Stimulated activated CD8-positive, alpha-beta memory T cell treated with anti-CD3 and anti-CD28 coated beads, Interleukin-4, amount 100 ng/mL, for 48 hours (primary cell): ENCODE measurements around the gene GRIA4.

Experiments used
- DNase-seq: peaks from one replicate; pipeline ENCODE4 v3.0.0-alpha.2; 2020

The GRIA4 gene

DNA sequence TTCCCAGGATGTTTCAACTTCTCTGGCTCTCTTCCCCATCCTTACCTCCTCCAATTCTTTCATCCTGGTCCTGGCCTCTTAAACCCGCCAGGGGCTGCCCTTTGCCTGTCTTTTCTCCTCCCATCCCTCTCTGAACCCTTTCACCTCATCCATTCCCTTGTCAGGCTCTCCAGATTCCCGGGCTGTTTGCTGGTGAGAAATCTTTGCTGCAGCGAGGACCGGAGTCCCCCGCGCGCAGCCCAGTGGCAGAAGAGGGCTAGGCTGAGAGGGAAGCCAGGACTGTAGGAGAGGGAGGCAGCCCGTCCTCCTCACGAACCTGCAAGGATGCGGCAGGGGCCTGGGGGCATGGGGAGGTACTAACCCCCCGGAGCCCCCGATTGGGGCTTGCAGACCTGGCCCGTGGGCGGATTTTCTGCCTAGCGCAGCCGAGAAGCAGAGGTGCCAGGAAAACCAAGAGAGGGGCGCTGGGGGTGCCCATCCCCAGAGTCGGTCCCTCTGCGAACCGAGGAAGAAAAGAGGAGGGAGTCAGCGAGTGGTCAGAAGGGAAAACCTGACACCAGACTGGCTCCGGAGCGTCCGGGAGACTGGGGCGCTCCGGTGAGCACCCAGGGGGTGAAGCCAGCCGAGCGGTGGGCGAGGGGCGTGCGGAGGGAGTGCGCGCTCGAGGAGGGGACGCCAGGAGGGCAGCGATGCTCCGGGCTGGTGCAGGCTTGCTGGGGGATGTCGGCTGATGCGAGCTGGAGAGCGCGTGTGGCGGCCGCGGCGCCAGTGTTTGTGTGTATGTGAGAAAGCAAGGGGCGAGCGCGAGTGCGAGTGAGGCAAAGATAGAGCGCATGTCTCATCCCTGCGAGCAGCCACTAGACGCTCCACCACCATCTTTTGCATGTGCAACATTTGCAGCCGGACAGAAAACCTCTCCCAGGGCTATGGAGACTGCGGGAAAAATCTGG, at the start of gene GRIA4:
Gene GRIA4 (plus strand): TSS at position 242 of the 950 bp plus-strand sequence. CDS start 925 bp downstream, outside the sequence.
- DNase-seq, result peak; percentile 26

DNA sequence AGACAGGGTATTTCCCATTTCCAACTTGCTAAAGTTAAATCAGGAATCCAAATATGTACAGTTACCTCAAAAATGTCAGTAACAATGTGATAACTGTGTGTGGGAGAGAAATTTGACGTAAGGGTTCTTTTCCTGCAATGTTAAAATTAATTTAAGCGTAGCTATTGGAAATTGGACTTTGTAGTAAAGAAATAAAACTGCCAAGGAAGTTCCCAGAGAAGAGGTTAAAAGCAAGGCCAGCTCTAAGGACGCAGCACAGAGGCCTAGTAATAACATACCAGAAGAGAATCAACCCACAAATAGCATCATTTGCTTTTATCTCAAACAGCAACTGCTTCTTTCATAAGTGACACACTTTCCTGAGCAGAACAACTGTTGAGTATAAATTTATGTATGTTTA, 36.8 kb upstream of the GRIA4 start:
- DNase-seq, result no peak

DNA sequence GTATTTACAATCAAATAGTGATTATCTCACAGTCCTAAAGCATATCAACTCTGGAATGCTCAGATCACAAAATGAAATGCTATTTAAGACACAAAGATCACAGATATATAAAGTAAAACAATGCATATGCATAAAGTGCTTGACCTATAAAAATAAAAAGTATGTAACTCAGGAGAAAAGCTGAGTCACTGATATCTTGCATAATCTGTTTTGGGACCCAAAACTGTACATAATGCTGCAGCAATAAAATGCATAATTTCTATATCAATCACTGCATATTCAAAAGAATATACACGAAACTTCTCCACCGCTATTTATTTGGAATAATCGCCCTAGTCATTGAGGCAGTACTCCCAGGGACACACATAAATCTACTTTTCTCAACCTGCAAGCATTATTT, 34.9 kb upstream of the GRIA4 start:
- no peak for DNase-seq

DNA sequence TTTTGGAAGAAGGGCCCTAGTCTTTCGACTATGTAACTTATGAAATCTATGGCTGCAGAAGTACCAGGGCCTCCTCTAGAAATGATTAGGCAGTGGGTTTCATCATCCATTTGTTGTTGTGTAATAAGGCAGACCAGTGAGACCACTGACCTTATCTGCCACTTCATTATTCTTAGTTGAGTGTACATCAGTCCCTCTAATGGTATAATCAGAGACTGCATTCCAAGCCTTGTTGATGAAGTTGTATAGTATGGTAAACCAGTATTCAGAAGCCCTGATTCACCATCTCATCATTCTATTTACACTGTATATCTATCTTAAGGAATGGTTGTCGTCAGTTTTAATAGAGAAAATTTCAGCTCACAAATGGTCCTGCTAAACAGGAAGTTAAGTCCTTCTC, 32.2 kb upstream of the GRIA4 start:
- no peak for DNase-seq

DNA sequence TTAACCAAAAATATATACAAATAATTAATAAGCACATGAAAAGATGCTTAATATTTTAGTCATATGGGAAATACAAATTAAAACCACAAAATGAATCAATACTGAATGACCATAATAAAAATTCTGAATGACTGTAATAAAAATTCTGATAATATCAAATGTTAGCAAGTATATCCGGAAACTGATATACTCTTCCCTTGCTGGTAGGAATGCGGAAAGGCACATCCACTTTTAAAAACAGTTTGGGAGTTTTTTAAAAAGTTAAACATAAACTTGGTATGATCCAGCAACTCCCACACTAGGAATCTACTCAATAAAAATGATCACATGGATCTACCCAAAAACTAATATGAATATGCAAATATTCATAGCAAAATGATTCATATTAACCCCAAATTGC, 30.8 kb upstream of the GRIA4 start:
- no peak for DNase-seq

DNA sequence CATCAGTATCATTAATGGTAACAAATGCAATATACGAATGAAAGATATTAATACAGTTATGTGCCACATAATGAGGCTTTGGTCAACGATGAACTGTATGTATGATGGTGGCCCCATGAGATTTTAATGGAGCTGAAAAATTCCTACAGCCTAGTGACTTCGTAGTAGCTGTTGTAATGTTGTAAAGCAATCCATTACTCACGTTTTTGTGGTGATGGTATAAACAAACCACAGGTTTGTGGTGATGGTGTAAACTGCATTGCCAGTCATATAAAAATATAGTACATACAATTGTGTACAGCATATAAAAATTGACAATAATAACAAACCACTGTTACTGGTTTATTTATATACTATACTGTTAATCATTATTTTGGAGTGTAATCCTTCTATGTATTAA, 27.4 kb upstream of the GRIA4 start:
- DNase-seq, result no peak

DNA sequence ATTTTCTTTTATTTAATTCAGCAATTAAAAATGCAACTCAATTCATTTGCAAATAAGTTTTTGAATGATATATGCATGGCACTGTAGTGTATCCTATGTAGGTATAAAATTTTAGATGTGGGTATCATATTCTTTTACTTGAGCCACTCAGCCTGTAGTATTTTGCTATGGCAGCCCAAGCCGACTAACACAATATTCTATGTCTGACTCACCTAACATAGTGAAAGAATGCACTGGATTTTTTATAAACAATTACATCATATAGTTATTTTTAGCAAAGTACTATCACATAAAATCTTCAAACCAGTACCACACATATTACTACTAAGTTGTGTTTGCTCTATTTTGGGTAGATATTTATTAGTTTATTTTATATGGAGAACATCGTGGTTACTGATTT, 21.9 kb upstream of the GRIA4 start:
- DNase-seq, result no peak

DNA sequence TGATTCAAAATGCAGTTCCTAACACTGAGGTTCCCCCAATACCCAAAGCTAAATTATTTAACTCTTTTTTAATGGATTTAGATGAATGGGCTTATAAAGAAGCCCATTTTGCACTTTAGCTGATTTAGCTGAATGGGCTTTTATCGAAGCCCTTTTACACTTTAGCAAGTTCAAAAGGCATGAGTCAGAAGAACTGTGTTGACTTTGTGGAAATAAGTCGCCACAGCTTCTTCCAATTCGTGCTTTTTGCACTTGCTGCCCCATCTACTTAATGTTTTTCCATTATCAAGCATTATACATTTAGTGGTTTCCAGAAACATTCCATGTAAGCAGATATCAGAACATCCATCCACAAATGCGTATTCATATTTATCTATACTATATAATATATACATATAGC, 20.5 kb upstream of the GRIA4 start:
- no peak for DNase-seq

DNA sequence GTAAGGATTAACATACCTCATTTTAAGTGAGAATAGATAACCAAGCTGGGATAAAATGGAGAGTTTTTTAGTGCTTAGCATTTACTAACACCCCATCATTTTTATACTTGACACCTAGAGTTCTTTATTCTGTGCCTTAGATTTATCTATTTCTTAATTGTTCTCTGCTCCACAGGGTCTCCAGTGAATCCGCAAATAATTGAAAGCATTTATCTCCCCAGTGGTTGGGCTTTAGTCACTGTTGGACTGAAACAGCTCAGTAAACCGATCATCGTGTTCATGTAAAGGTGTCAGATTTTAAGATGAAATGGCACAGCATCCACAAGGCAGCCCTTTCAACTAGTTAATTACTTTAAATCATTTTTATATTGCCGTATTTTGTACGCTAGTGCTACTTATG, 17.8 kb upstream of the GRIA4 start:
- DNase-seq, result no peak

DNA sequence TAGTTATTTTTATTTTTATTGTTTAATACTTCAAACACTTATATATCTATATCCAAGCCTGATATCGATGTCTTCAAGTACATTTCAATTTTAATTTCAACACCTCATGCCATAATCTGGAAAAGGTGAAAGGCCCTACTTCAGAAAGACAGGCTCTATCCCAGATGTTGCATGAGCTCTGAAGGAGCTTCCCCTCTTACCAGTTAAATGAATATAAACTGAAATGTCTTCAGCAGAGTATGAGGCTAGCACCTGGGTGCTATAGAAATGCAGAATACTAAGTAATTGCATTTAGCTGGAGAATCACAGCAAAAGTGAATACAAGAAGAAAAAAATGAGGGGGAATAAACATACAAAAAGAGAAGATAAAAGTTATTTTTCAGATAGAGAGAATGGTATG, 11.5 kb upstream of the GRIA4 start:
- DNase-seq, result no peak

DNA sequence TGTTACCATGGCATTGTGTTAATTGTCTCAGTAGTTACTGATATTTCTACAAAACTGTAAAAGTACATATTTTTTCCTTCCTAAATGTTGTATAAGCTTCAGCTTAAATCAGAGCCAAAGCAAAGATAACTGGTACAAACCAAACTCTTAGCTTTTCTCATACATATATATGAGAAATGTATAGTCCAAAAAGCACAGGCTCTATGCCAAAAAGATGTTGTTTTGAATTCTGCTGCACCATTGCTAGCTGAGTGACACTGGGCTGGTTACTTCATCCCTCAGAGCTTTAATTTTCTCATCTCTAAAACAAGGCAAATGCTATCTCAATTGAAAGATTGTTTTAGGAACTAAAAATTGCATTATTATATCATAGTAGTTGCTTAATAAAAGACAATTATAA, 6.7 kb upstream of the GRIA4 start:
- no peak for DNase-seq

DNA sequence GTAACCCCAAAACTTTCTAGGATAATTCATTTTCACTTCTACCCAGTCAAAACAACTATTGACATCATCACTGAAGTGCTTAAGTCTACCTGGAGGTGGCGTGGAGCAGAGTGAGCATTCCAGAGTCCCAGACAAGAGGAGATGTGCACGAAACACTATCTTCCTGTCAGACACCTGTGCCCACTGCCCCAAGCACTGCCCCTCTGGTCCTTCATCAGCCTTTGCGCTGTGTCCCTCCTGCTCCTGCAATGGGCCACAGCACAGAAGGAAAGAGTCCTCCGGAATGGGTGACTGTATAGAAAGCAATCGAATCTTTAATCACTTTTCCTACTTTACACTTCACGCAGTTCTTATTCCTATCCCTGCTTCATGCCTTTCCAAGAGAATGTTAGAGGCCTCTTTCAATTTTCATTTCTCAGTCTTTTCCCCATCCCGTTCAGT, 512 bp upstream of the GRIA4 start:
- DNase-seq, result no peak

DNA sequence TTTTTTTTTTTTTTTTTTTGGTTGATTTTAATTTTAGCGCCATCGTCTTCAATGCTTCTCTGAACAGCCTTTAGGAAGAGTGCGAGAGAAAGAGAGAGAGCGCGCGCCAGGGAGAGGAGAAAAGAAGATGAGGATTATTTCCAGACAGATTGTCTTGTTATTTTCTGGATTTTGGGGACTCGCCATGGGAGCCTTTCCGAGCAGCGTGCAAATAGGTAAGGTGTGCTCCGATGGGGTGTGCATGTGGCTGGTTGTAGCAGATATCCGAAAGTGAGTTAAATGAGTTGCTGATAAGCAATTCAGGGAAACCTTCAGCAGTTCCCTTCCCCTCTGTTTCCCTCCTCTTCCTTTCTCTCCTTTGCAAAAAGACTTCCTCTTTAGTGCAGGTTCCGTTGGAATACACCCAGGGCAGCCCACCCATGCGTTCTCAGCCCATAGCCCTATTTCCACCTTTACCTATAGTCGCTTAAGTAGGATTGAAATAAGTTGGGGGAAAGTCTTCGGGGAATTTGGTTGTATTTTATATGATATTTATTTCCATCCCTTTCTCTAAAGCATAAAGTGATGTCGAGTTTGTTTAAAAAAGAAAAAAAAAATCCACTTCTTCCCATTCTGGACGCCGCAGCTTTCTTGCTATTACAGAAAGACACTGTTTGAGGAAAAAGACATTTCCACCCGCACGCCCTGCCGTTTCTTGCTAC, 1.1 kb downstream of the GRIA4 start:
- DNase-seq, result no peak

DNA sequence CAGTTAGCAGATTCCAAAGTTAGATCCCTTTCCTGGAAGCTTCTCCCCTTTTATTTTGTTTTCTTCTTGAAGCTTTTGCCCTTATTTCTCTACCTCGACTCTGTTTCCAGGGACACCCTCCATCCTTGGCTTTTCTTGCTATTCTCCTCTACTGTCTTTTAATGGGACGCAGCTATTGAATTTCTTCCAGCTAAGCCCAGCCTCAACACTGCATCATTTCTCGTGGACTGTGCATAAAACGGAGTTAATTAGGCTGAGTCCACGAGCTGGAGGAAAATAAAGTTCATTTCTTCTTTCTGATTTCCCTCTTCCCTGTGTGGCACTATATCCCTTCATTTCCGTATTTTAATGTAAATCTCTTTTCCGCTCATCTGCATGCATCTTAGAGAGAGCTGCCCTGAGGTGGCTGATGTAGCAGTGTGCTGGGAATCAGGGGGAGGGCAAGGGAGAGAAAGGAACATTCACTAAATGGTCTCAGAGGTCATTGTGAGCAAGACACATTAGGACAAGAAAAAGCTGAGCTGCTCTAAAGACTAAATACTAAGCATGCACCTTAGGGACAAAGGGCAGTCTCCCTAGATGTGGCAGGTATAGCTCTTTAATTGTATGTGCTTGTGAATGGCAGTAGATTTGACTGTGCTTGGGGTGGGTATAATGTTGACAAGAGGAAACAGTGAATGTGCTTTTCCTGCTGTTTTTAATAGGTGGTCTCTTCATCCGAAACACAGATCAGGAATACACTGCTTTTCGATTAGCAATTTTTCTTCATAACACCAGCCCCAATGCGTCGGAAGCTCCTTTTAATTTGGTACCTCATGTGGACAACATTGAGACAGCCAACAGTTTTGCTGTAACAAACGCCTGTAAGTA, 1.9 kb downstream of the GRIA4 start:
- DNase-seq, result no peak

DNA sequence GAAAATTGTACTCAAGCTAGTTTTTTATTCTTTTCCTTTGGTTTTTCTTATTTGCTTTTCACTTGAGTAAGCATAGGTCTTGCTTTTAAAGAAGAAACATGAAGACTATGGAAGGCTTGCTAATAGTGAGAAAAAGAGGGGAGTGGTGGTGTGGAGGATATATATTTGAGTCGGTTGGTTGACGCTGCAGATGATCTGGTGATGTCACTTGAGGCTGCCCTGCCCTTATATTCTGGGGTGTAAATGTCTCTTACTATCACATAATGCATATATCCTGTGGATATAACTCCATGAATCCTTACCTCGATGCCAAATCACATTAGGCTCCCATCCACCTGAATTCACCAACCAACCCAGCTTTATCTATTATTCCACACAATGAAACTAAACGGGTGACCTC, 2.9 kb downstream of the GRIA4 start:
- no peak for DNase-seq

DNA sequence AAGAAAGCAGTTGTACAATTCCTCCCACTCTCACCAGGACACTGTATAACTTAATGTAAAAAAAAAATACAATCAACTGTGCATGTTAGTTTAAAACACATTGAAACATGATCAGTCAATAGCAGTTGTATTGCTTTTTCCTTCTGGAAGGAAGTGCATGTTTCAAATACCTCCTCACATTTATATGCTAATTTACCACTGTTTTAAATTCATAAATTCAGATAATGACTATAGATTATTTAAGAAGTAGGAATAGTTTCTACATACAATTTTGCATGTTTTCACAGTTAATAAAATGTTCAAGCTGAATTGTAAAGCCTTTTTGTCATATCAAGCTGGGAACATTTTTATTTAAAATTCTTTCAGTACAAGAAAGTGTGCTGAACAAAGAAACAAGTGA, 3.3 kb downstream of the GRIA4 start:
- no peak for DNase-seq

DNA sequence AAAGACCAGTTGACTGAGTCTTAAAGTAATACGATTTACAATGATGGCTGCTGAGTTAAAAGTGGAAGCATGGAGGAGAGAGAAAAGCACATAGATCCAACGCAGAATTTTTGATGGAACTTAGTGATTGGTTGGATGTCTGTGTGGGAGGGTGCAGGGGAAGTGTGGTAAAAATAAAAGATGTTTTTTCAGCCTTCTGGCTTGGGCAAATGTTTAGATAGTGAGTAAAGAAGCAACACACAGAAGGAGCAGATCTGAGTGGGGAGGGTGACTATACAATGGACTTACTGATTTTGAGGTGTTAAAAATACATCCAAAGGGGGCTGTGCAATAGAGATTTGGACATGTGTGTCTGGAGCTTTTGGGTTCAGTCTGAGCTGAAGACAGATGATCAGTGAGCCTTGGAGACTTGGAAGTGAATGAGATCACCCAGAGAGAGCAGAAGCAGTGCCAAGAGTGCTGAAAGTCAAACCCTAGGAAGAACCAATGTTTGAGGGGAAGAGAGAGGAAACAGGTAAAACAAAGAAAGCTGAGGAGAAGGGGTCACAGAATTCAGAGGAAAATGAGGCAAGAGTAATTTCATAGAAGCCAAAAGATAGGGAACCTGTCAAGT, 8.6 kb downstream of the GRIA4 start:
- DNase-seq, result no peak

DNA sequence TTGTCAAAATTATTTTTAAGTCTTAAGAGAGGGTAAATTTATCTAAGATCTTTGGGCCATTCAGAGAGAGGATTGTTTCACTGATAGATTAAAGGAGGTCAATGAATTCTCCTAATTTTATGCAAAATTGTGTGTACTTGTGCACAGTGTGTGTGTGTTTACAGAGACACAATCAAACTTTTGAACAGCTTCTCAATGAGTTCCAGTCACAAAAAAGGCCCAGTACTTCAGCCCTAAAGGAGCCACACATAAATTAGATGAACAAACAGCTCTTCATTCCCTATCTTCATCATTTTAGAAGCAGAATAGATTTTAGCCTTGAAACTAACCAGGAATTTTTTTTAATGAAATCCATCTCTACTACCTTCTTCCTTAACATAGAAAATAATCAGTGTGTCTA, 9.7 kb downstream of the GRIA4 start:
- DNase-seq, result no peak

DNA sequence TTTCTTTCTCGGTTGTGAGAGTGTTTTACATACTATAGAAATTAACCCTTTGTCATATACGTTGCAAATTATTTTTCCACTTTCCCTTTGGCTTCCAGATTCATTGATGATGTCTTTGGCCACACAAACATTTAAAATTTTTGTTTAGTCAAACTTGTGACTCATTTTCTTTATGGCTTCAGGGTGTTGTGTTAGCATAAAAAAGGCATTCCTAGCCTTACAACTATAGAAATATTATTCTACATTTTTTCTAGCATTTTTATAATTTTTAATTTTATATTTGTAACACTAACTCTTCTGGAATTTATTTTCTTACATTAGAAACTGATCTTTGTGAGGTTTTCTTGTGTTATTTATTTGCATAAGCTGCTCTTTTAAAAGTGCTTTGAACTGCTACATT, 12.1 kb downstream of the GRIA4 start:
- DNase-seq, result no peak

DNA sequence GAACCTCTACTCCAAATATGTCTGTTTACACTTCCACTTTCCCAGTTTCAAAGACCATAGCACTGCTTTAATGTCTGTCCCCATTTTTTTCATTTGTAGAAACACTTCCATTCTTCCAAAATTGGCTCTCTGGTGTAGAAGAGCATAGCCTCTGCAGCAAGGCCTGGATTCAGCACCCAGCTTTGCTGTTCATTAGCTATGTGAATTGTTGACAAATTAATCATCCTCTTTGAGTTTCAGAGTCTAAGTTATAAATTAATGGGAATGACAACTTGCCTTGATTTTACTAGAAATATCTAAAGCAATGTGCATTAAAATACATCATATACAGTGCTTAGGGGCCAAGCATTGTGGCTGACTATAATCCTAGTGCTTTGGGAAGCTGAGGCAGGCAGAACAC, 22.4 kb downstream of the GRIA4 start:
- DNase-seq, result no peak

DNA sequence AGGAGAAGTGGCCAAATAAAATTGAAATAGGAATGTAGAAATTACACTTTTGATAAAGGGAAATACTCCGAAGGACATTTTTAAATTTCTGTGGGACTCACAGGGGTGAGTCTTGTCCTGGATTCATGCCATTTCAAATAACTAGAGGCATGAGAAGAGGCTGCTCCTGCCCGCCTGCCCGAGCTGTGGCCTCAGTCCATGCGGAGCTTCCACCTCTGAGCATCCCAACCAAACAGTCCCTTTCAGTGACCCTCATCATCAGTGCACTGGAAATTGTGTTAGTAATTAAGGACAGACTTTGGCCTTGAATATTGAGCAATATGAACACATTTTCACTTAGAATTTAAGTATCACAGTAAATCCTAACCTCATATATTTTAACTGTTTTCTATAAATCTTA, 25.6 kb downstream of the GRIA4 start:
- no peak for DNase-seq

DNA sequence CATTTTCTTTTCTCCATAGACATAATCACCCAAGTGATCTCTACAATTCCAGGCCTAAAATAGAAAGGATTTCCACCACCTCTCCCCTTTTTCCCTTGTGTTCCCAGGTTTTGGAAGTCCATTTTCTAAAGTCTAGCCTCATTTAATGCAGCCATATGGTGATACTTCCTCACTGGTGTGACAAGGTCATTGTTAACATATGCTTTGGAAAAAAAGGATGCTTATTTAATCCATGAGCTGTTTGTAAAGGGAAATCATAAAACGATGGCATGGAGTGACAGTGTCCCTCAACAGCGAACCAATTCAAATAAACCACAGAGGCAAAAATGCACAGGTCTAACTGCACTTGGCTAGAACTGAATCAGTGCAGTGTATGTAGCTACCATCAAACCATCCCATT, 26.6 kb downstream of the GRIA4 start:
- DNase-seq, result no peak

DNA sequence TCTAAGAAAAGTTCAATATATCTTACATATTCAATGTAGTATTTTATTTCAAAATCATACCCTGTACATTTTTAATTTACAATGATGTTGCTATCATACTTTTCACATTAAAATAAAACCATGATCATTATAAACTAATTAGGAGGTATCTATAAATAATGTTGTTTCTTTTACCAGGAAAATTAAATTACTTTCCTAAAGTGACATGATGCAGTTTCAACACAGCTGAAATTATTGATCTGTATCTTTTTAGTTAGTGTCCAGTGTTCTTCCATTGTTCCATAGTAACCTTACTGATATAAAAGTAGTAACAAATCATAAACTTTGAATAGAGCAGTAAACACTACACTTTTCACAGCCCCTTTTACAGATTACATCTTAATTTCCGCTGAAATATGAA, 29.7 kb downstream of the GRIA4 start:
- DNase-seq, result no peak
